ENCODE data around the gene PPP1CA. TPM values are rescaled to one million over a fixed set of nuclear protein-coding genes. Genes with fewer than 3 reads are reported as not detected.

Gene PPP1CA
- total RNA-seq, 1 donor from 2014 or later = 137 TPM

DNA sequence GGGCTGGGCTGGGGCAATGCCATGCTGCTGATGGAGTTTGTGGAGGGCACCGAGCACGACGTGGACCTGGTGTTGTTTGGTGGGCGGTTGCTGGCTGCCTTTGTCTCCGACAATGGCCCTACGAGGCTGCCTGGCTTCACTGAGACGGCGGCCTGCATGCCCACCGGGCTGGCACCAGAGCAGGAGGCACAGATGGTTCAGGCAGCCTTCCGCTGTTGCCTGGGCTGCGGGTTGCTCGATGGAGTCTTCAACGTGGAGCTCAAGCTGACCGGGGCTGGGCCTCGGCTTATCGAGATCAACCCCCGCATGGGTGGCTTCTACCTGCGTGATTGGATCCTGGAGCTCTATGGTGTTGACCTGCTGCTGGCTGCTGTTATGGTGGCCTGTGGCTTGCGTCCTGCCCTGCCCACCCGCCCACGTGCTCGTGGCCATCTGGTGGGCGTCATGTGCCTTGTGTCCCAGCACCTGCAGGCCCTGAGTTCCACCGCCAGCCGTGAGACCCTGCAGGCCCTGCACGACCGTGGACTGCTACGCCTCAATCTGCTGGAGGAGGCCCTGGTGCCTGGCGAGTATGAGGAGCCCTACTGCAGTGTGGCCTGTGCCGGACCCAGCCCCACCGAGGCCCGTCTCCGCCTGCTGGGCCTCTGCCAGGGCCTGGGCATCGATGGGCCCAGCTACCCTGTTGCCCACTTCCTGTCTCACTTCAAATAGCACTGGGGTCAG, 22.4 kb upstream of the PPP1CA start:
- Mint-ChIP-seq H3K4me3 (no peak overlapping the region), H3K27ac (no peak overlapping the region), H3K36me3 (no peaks in the 10 kb centered on the region), H3K9me3 (no peaks in the 10 kb centered on the region), H3K27me3 (no peaks in the 10 kb centered on the region), H3K4me1 (ENCODE audit: unreplicated experiment) (peaks cover 12% of the 10 kb centered on the region)
- TF ChIP-seq, protein P1, sequence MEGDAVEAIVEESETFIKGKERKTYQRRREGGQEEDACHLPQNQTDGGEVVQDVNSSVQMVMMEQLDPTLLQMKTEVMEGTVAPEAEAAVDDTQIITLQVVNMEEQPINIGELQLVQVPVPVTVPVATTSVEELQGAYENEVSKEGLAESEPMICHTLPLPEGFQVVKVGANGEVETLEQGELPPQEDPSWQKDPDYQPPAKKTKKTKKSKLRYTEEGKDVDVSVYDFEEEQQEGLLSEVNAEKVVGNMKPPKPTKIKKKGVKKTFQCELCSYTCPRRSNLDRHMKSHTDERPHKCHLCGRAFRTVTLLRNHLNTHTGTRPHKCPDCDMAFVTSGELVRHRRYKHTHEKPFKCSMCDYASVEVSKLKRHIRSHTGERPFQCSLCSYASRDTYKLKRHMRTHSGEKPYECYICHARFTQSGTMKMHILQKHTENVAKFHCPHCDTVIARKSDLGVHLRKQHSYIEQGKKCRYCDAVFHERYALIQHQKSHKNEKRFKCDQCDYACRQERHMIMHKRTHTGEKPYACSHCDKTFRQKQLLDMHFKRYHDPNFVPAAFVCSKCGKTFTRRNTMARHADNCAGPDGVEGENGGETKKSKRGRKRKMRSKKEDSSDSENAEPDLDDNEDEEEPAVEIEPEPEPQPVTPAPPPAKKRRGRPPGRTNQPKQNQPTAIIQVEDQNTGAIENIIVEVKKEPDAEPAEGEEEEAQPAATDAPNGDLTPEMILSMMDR (conservative IDR thresholded peaks at IDR 0.05) = no peak
- DNase-seq (ENCODE audit: extremely low spot score, unreplicated experiment) = no peak

GRCh38 chr11:67423466-67423865, 21.8 kb upstream of the PPP1CA start:
- DNase-seq (ENCODE audit: extremely low spot score, unreplicated experiment) = no peak
- H3K36me3 Mint-ChIP-seq = no peaks in the 10 kb centered on the region
- TF ChIP-seq, protein P1 (conservative IDR thresholded peaks at IDR 0.05) = no peak
- no peak overlapping the region for H3K4me3 Mint-ChIP-seq
- H3K27ac Mint-ChIP-seq = no peak overlapping the region
- no peaks in the 10 kb centered on the region for H3K9me3 Mint-ChIP-seq
- no peaks in the 10 kb centered on the region for H3K27me3 Mint-ChIP-seq
- peaks cover 12% of the 10 kb centered on the region for H3K4me1 Mint-ChIP-seq (ENCODE audit: unreplicated experiment)

- Mint-ChIP-seq H3K4me3 (peak overlapping the region; percentile 66), H3K27ac (peak overlapping the region; percentile 87), H3K27me3 (no peaks in the 10 kb centered on the region), H3K4me1 (ENCODE audit: unreplicated experiment) (peaks cover 8% of the 10 kb centered on the region), H3K9me3 (no peaks in the 10 kb centered on the region), H3K36me3 (no peaks in the 10 kb centered on the region)
- no peak for DNase-seq (ENCODE audit: extremely low spot score, unreplicated experiment)
- TF ChIP-seq, protein P1 (conservative IDR thresholded peaks at IDR 0.05) = no peak
These were observed 21.2 kb upstream of the PPP1CA start for GRCh38 chr11:67422891-67423290.

GRCh38 chr11:67421430-67422031, 19.9 kb upstream of the PPP1CA start:
- no peak for DNase-seq (ENCODE audit: extremely low spot score, unreplicated experiment)
- Mint-ChIP-seq H3K4me1 (ENCODE audit: unreplicated experiment) (peaks cover 8% of the 10 kb centered on the region), H3K27ac (peak overlapping the region; percentile 82), H3K9me3 (no peaks in the 10 kb centered on the region), H3K4me3 (peak overlapping the region; percentile 81), H3K36me3 (no peaks in the 10 kb centered on the region), H3K27me3 (peaks cover 7% of the 10 kb centered on the region)
- TF ChIP-seq, protein P1 (conservative IDR thresholded peaks at IDR 0.05) = no peak

- H3K9me3 Mint-ChIP-seq = no peaks in the 10 kb centered on the region
- no peaks in the 10 kb centered on the region for H3K36me3 Mint-ChIP-seq
- peak overlapping the region; percentile 81 for H3K4me3 Mint-ChIP-seq
- DNase-seq (ENCODE audit: extremely low spot score, unreplicated experiment) = peak; percentile 99
- TF ChIP-seq, protein P1 (conservative IDR thresholded peaks at IDR 0.05) = peak; percentile 19
- peaks cover 14% of the 10 kb centered on the region for H3K27me3 Mint-ChIP-seq
- H3K27ac Mint-ChIP-seq = peak overlapping the region; percentile 82
- H3K4me1 Mint-ChIP-seq (ENCODE audit: unreplicated experiment) = peaks cover 13% of the 10 kb centered on the region
These were observed 19.2 kb upstream of the PPP1CA start for GRCh38 chr11:67420646-67421429.
